HCT116 (cell line): ENCODE data around the gene ADGRE3. TPM values are rescaled to one million over a fixed set of nuclear protein-coding genes. Genes with fewer than 3 reads are reported as not detected.

ENCODE experiments used
- ATAC-seq: fragments of 200-7000 bp; cut with Tn5 transposase; 2 replicates; pipeline ENCODE4 v1.9.1; 2020; ENCODE audit warnings: mild to moderate bottlenecking, moderate library complexity
- BruUV-seq: library from RNA; stranded (reverse); fragments of 400-500 nt; replicated peaks from 2 replicates; lab custom pipeline; 2021; lab: Mats Ljungman, UMichigan
- CTCF ChIA-PET: fragments of 300-600 bp; sonication (Branson Sonifier 250); formaldehyde crosslinking; loops from one replicate; lab custom pipeline; 2021; ENCODE audit warnings: antibody characterized with exemption; lab: Charles Lee
- POLR2A ChIA-PET: fragments of 300-600, 350-600 bp; sonication (Branson Sonifier 250); formaldehyde crosslinking; loops from one replicate; lab custom pipeline; 2021; ENCODE audit warnings: antibody characterized with exemption; lab: Charles Lee
- RAD21 ChIA-PET, 2 experiments: fragments of 300-600 bp; sonication (Branson Sonifier 250); formaldehyde crosslinking; loops; one replicate each; lab custom pipeline; 2023; ENCODE audit warnings: low total read pairs in 2 of 2; ENCODE audit not compliant: uncharacterized antibody in 2 of 2, unreplicated experiment in 2 of 2, low non-redundant PET in 1 of 2; lab: Charles Lee
- DNase-seq: peaks from one replicate; pipeline ENCODE4 v3.0.0-alpha.2; 2010; ENCODE audit warnings: low read depth, low spot score
- H2AFZ ChIP-seq: fragments of 200-600 bp; shearing (Covaris generic), sonication (generic); 2 replicates; pipeline ENCODE4 v1.6.1; 2017; ENCODE audit warnings: low read depth, mixed run types, mixed read lengths, antibody characterized with exemption, low read length; ENCODE audit not compliant: poor library complexity, severe bottlenecking
- H3K27ac ChIP-seq: 2 replicates; pipeline ENCODE4 v1.5.1; 2012; ENCODE audit warnings: low read depth, low read length
- H3K27me3 ChIP-seq: fragments of 200-600 bp; sonication (generic); 2 replicates; pipeline ENCODE4 v1.6.1; 2016; ENCODE audit warnings: mixed run types, low read length, mixed read lengths; ENCODE audit not compliant: insufficient read depth
- H3K36me3 ChIP-seq, 2 experiments: fragments of 200-500 bp in 1 of 2; fragments of 200-600 bp in 1 of 2; sonication (Bioruptor generic) in 1 of 2; sonication (generic) in 1 of 2; 2 replicates each; pipeline versions ENCODE4 v1.5.1 to v1.6.1; 2014 to 2016; ENCODE audit warnings: low read length in 2 of 2, inconsistent platforms in 1 of 2, mixed read lengths in 1 of 2, mixed run types in 1 of 2; ENCODE audit not compliant: insufficient read depth in 2 of 2, control insufficient read depth in 1 of 2
- H3K4me1 ChIP-seq, 2 experiments: fragments of 200-600 bp in 1 of 2; sonication (generic) in 1 of 2; 2 replicates each; pipeline versions ENCODE4 v1.5.1 to v1.6.1; 2012 to 2017; ENCODE audit warnings: low read length in 2 of 2, inconsistent platforms in 1 of 2, mild to moderate bottlenecking in 1 of 2, mixed read lengths in 1 of 2, mixed run types in 1 of 2, moderate library complexity in 1 of 2; ENCODE audit not compliant: insufficient read depth in 2 of 2, control insufficient read depth in 1 of 2
- H3K4me2 ChIP-seq: fragments of 200-600 bp; sonication (generic); 2 replicates; pipeline ENCODE4 v1.6.1; 2017; ENCODE audit warnings: mixed run types, low read length, mixed read lengths
- H3K4me3 ChIP-seq, 2 experiments: fragments of 200-600 bp in 1 of 2; sonication (generic) in 1 of 2; replicated peaks in 1 of 2; 2 replicates each; pipeline ENCODE4 v1.5.1; 2011 to 2016; ENCODE audit warnings: low read length in 2 of 2, control low read depth in 1 of 2, low read depth in 1 of 2, mild to moderate bottlenecking in 1 of 2, mixed read lengths in 1 of 2, mixed run types in 1 of 2
- H3K79me2 ChIP-seq: fragments of 200-600 bp; sonication (generic); 2 replicates; pipeline ENCODE4 v1.6.1; 2017; ENCODE audit warnings: mild to moderate bottlenecking, mixed run types, low read length, moderate library complexity, mixed read lengths; ENCODE audit not compliant: insufficient read depth
- H3K9ac ChIP-seq: fragments of 200-600 bp; sonication (generic); 2 replicates; pipeline ENCODE4 v1.6.1; 2016; ENCODE audit warnings: low read length, mixed read lengths
- H3K9me2 ChIP-seq: fragments of 200-600 bp; sonication (generic), shearing (Covaris generic); 2 replicates; pipeline ENCODE4 v1.6.1; 2017; ENCODE audit warnings: mixed run types, mild to moderate bottlenecking, moderate library complexity; ENCODE audit not compliant: insufficient read depth
- H3K9me3 ChIP-seq, 2 experiments: fragments of 200-500 bp in 1 of 2; fragments of 200-600 bp in 1 of 2; sonication (Bioruptor generic) in 1 of 2; sonication (generic) in 1 of 2; 2 replicates each; pipeline ENCODE4 v1.6.1; 2014 to 2017; ENCODE audit warnings: low read length in 2 of 2, mixed read lengths in 2 of 2, inconsistent platforms in 1 of 2, low read depth in 1 of 2, mild to moderate bottlenecking in 1 of 2, mixed run types in 1 of 2, moderate library complexity in 1 of 2; ENCODE audit not compliant: control insufficient read depth in 1 of 2, insufficient read depth in 1 of 2
- H4K20me1 ChIP-seq: fragments of 200-600 bp; sonication (generic), shearing (Covaris generic); 2 replicates; pipeline ENCODE4 v1.6.1; 2017; ENCODE audit warnings: mixed run types, mild to moderate bottlenecking, moderate library complexity; ENCODE audit not compliant: insufficient read depth
- CBX3 ChIP-seq: IDR thresholded peaks from 2 replicates; pipeline ENCODE4 v1.6.1; 2012; ENCODE audit warnings: low read depth
- CEBPB ChIP-seq: IDR thresholded peaks from 2 replicates; pipeline ENCODE4 v1.6.1; 2012; ENCODE audit warnings: low read depth
- EGR1 ChIP-seq: IDR thresholded peaks from 2 replicates; pipeline ENCODE4 v1.6.1; 2012; ENCODE audit warnings: low read depth
- ELF1 ChIP-seq: IDR thresholded peaks from 2 replicates; pipeline ENCODE4 v1.6.1; 2012; ENCODE audit warnings: low read depth, borderline replicate concordance
- EZH2 ChIP-seq: fragments of 200-600 bp; sonication (generic); IDR thresholded peaks from 2 replicates; pipeline ENCODE4 v1.6.1; 2017; ENCODE audit warnings: antibody characterized with exemption, mixed run types
- POLR2A ChIP-seq: IDR thresholded peaks from 2 replicates; pipeline ENCODE4 v1.7.0; 2011; ENCODE audit warnings: borderline replicate concordance; ENCODE audit not compliant: insufficient read depth, insufficient read length; ENCODE audit errors: extremely low read depth
- RAD21 ChIP-seq: IDR thresholded peaks from 2 replicates; pipeline ENCODE4 v1.6.1; 2012; ENCODE audit warnings: low read depth, mild to moderate bottlenecking
- SP1 ChIP-seq: IDR thresholded peaks from 2 replicates; pipeline ENCODE4 v1.6.1; 2012; ENCODE audit warnings: low read depth
- SRF ChIP-seq: IDR thresholded peaks from 2 replicates; pipeline ENCODE4 v1.6.1; 2012; ENCODE audit warnings: low read depth
- TCF7L2 ChIP-seq: IDR thresholded peaks from 2 replicates; pipeline ENCODE4 v1.7.0; 2011; ENCODE audit warnings: borderline replicate concordance, inconsistent platforms; ENCODE audit not compliant: insufficient read depth, insufficient read length; ENCODE audit errors: extremely low read depth
- YY1 ChIP-seq: IDR thresholded peaks from 2 replicates; pipeline ENCODE4 v1.6.1; 2011; ENCODE audit warnings: low read length, low read depth, moderate library complexity, mild to moderate bottlenecking; ENCODE audit not compliant: insufficient replicate concordance; ENCODE audit errors: extremely low read depth
- ZFX ChIP-seq: fragments of 450-650 bp; IDR thresholded peaks from 2 replicates; pipeline ENCODE4 v1.6.1; 2017
- intact Hi-C: fragments of 100-400 bp; cut with micrococcal nuclease; formaldehyde crosslinking; loops from 2 replicates; pipeline ENCODE4 v1.10.0; 2022
- total RNA-seq: library from RNA; stranded (reverse); gene quantifications from one replicate; pipeline ENCODE4 v1.2.1, GENCODE V29; 2021; ENCODE audit not compliant: unreplicated experiment
- TF ChIP-seq, protein P1 (sequence below): IDR thresholded peaks from 2 replicates; pipeline ENCODE4 v1.6.1; 2012
- TF ChIP-seq, protein P2 (sequence below): IDR thresholded peaks from 2 replicates; pipeline ENCODE4 v1.6.1; 2012
- TF ChIP-seq, protein P3 (sequence below): IDR thresholded peaks from 2 replicates; pipeline ENCODE4 v1.6.1; 2011; ENCODE audit warnings: mild to moderate bottlenecking, low read length, moderate library complexity; ENCODE audit not compliant: insufficient replicate concordance; ENCODE audit errors: extremely low read depth
- TF ChIP-seq, protein P4 (sequence below), 3 experiments: fragments of 200-600 bp in 1 of 3; sonication (generic) in 1 of 3; IDR thresholded peaks in 2 of 3; conservative IDR thresholded peaks in 1 of 3; 2 replicates each; pipeline ENCODE4 v1.5.1; 2012 to 2017; ENCODE audit warnings: low read depth in 2 of 3, low read length in 2 of 3, antibody characterized with exemption in 1 of 3, borderline replicate concordance in 1 of 3, control low read depth in 1 of 3, mild to moderate bottlenecking in 1 of 3, mixed read lengths in 1 of 3, mixed run types in 1 of 3, moderate library complexity in 1 of 3; ENCODE audit not compliant: insufficient read depth in 1 of 3
- TF ChIP-seq, protein P5 (sequence below): IDR thresholded peaks from 2 replicates; pipeline ENCODE4 v1.6.1; 2012; ENCODE audit warnings: low read depth

ADGRE3 gene
- total RNA-seq, 1 experiment from 2014 or later = not detected

DNA sequence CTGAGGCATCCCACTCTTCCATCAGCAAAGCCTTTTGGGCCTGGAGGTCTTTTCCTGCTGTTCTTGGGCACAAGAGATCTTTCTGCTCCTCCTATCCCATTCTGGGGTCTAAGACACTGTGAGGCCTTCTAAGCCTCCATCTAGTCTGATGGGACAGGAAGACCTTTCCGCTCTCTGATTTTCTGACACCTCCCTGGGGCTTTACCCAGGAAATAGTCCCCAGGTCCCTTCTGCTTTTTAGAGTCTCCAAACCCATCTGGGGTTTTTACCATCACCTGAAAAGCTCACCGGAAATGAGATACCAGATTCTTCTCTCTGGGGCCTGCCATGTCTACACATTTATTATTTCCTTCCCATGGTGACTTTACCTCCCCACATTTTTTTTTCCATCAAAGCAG lies 70.7 kb downstream of the ADGRE3 start (continued):
- TF ChIP-seq POLR2A = no peak
- TF ChIP-seq SP1 = no peak

DNA sequence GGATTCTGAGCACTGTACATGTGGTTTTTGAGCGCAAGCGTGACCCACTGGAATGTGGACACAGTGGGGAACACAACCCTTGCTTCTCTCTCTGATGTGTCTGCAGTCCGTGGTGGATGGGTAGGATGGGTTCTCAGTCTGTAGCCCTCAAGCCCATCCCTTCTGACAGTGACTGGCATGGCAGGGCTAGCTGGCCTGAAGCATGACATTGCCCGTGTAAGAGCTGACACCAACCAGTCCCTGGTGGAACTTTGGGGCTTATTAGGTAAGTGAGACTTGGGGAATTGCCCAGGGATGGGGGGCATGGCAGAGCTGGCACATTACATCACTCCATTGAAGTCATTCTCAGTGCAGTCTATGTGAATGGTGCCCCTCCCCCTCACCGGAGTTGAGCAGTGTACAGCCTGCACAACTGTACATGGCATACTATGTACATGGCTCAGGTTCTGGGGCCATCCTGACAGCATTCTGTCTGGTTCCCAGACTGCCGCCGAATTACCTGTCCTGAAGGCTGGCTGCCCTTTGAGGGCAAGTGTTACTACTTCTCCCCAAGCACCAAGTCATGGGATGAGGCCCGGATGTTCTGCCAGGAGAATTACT lies 75.0 kb downstream of the ADGRE3 start:
- ATAC-seq (no peak), DNase-seq (no peak)
- BruUV-seq = no TSS peak
- Histone ChIP-seq H3K79me2 (no peaks in the 10 kb centered on the region), H2AFZ (no peak overlapping the region), H3K36me3 (no peaks in the 10 kb centered on the region), H4K20me1 (no peaks in the 10 kb centered on the region), H3K9ac (no peak overlapping the region), H3K4me3 (no peak overlapping the region), H3K27ac (no peak overlapping the region), H3K27me3 (no peaks in the 10 kb centered on the region), H3K4me1 (no peaks in the 10 kb centered on the region), H3K9me3 (peaks cover 0 to 5% of the 10 kb centered on the region in 2 experiments; a peak in 1 of 4 replicates), H3K4me2 (no peak overlapping the region), H3K9me2 (no peaks in the 10 kb centered on the region)
- ChIA-PET RAD21 (no interaction called here), POLR2A (no interaction called here), CTCF (interaction anchor here (0.7 kb wide), 1 partner anchor 186 kb away, joined by 8 read pairs; no protein-coding TSS in a partner anchor)
- intact Hi-C loops = no loop called here
- no peak for TF ChIP-seq EZH2
- no peak for TF ChIP-seq YY1
- no peak for TF ChIP-seq CBX3
- TF ChIP-seq TCF7L2 = no peak
- TF ChIP-seq, protein P1, sequence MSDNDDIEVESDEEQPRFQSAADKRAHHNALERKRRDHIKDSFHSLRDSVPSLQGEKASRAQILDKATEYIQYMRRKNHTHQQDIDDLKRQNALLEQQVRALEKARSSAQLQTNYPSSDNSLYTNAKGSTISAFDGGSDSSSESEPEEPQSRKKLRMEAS = no peak
- TF ChIP-seq, protein P2, sequence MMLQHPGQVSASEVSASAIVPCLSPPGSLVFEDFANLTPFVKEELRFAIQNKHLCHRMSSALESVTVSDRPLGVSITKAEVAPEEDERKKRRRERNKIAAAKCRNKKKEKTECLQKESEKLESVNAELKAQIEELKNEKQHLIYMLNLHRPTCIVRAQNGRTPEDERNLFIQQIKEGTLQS = no peak
- TF ChIP-seq ZFX = no peak
- TF ChIP-seq, protein P3, sequence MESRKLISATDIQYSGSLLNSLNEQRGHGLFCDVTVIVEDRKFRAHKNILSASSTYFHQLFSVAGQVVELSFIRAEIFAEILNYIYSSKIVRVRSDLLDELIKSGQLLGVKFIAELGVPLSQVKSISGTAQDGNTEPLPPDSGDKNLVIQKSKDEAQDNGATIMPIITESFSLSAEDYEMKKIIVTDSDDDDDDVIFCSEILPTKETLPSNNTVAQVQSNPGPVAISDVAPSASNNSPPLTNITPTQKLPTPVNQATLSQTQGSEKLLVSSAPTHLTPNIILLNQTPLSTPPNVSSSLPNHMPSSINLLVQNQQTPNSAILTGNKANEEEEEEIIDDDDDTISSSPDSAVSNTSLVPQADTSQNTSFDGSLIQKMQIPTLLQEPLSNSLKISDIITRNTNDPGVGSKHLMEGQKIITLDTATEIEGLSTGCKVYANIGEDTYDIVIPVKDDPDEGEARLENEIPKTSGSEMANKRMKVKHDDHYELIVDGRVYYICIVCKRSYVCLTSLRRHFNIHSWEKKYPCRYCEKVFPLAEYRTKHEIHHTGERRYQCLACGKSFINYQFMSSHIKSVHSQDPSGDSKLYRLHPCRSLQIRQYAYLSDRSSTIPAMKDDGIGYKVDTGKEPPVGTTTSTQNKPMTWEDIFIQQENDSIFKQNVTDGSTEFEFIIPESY = no peak
- TF ChIP-seq SRF = no peak
- TF ChIP-seq, protein P4, sequence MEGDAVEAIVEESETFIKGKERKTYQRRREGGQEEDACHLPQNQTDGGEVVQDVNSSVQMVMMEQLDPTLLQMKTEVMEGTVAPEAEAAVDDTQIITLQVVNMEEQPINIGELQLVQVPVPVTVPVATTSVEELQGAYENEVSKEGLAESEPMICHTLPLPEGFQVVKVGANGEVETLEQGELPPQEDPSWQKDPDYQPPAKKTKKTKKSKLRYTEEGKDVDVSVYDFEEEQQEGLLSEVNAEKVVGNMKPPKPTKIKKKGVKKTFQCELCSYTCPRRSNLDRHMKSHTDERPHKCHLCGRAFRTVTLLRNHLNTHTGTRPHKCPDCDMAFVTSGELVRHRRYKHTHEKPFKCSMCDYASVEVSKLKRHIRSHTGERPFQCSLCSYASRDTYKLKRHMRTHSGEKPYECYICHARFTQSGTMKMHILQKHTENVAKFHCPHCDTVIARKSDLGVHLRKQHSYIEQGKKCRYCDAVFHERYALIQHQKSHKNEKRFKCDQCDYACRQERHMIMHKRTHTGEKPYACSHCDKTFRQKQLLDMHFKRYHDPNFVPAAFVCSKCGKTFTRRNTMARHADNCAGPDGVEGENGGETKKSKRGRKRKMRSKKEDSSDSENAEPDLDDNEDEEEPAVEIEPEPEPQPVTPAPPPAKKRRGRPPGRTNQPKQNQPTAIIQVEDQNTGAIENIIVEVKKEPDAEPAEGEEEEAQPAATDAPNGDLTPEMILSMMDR (IDR thresholded peaks at IDR 0.05 in 2 of 3, conservative IDR thresholded peaks at IDR 0.05 in 1 of 3; ENCODE audit: borderline replicate concordance in 1 of 3, insufficient read depth in 1 of 3, low read depth in 2 of 3, low read length in 2 of 3) = no peak
- TF ChIP-seq RAD21 = no peak
- TF ChIP-seq CEBPB = no peak
- no peak for TF ChIP-seq POLR2A
- no peak for TF ChIP-seq ELF1
- TF ChIP-seq SP1 = no peak
- TF ChIP-seq EGR1 = no peak
- TF ChIP-seq, protein P5, sequence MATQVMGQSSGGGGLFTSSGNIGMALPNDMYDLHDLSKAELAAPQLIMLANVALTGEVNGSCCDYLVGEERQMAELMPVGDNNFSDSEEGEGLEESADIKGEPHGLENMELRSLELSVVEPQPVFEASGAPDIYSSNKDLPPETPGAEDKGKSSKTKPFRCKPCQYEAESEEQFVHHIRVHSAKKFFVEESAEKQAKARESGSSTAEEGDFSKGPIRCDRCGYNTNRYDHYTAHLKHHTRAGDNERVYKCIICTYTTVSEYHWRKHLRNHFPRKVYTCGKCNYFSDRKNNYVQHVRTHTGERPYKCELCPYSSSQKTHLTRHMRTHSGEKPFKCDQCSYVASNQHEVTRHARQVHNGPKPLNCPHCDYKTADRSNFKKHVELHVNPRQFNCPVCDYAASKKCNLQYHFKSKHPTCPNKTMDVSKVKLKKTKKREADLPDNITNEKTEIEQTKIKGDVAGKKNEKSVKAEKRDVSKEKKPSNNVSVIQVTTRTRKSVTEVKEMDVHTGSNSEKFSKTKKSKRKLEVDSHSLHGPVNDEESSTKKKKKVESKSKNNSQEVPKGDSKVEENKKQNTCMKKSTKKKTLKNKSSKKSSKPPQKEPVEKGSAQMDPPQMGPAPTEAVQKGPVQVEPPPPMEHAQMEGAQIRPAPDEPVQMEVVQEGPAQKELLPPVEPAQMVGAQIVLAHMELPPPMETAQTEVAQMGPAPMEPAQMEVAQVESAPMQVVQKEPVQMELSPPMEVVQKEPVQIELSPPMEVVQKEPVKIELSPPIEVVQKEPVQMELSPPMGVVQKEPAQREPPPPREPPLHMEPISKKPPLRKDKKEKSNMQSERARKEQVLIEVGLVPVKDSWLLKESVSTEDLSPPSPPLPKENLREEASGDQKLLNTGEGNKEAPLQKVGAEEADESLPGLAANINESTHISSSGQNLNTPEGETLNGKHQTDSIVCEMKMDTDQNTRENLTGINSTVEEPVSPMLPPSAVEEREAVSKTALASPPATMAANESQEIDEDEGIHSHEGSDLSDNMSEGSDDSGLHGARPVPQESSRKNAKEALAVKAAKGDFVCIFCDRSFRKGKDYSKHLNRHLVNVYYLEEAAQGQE = no peak
